Stimulated activated CD4-positive, alpha-beta T cell treated with anti-CD3 and anti-CD28 coated beads, Interleukin-1b, Interleukin-23, amount 100 ng/mL, for 48 hours (primary cell): Measurements from ENCODE around the gene TSSK2.
"Not testable (repeated sequence)": the region's sequence is repeated elsewhere in the genome, so short reads cannot be mapped to it uniquely, and the experiment has no call there.

ENCODE experiments used
- DNase-seq: peaks from one replicate; pipeline ENCODE4 v3.0.0-alpha.2; 2020

The TSSK2 gene

GRCh38 chr22:19146215-19146968, 15.3 kb downstream of the TSSK2 start:
- no peak for DNase-seq

- no peak for DNase-seq
Observed at GRCh38 chr22:19147195-19147780, 16.2 kb downstream of the TSSK2 start.

GRCh38 chr22:19148417-19149046, 17.4 kb downstream of the TSSK2 start:
- no peak for DNase-seq

DNA sequence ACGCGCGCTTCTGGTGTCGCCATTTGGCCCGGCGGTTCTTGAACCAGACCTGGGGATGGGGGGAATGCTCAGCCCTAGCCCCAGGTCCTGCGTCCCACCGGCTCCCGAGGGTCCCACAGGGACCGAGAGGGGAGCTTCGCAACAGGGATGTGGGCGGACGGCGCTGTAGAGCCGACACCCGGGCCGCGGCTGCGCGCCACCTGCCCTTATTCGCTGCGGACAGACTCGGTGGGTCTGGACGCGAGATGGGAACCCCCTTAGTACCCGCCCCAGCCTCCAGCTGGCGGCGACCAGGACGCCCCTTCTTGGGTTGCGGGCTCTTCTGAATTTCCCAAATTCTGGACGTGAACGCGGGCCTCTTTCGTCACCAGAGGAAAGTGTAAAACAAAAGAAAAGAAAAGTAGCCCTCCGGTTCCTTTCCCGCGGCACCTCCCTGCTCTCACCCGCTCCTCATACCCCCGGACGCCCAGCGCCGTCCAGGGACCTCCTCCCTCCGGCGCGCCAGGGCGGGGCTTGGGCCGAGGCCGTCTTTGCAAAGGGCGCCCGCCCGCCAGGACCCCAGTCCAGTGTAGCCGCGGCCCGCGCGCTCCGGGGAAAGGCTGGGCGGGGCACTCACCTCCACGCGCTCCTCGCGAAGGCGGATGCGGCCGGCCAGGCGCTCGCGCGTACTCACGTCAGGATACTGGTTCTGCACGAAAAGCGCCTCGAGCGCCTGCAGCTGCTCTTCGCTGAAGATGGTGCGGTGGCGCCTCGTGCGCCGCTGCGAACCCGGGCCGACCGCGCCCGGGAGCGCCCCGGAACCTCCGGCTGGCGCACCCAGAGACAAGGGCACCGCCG, 18.2 kb downstream of the TSSK2 start:
- peak; percentile 30 for DNase-seq

- DNase-seq, result no peak
Observed at GRCh38 chr22:19149991-19150390, 18.9 kb downstream of the TSSK2 start, which contains the start of gene GSC2. GSC2 (minus strand) TSS chr22:19150292; CDS start chr22:19150283, 9 bp downstream.

DNA sequence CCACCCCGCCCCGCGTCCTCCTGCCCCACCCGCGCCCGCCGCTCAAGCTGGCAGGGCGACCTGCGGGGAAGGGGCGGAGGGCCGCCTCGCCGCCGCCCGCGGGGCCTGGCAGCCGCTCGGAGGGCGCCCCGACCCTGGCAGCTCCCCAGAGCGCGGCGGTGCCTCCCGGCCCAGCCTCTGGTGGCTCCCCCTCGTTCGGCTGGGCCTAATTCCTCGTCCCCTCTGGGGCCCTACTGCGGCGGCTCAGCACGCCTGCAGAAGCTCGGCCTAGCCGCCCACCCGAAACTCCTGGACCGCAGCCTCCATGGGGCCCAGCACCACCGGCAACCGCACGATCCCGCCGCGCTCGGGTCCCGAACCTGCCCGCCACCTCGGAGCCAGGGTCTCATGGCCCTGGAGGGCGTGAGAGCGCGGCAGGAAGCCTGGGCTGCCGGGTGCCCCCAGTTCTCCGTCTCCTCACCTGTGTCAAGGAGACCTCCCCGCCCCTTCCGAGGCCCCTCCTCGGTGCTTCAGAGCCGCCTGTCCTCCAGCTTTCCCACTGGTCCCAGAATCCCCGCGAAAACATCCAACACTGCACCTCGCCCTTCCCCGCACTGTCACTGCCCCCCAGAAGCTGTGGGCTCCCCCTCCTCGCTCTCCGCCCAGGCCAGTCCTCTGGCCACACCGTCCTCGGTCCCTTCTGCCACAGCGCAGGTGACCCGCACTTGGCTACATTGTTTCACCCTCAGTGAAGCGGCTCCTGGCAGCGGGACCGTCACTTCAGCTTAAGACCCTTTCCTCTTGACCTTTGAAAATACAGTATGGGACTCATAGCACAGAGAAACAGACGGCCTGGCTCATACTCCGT, 19.6 kb downstream of the TSSK2 start:
- no peak for DNase-seq

DNA sequence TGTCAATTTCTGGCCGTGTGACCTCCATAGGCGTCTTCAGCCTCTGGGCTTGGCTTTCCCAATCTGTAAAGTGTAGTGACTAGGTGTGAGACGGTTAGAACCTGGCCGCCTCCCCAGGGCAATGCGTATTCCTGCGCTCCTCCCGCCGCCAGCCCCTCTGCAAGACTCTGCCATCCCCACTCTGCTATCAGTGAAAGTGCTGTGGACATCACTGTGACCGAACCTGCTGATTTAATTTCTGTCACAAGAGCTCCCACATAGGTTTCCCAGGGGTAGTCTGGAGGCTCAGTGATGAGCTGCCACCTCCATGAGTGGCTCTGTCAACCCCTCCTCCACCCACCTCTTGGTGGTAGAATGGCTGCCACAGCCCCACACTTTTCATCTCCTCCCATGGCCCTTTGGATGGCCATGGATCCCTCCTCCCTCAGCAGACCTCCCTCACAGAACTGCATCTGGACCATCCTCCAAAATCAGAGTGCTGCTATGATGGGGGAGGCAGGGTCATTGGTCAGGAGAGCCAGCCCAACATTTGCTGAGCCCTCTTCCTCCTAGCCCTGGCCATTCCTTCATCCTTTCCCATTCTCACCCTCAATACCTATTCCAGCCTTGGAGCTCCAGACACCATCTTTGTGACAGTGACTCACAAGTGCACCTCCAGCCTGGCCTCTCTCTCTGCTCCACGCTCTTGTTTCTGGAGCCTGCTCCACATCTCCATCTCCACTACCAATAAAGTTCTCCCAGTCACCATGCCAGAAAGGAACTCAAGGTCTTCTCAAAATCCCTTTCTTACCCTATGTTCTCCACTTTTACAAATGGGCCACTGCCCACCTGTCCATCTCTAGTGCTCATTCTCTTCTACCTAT, 20.5 kb downstream of the TSSK2 start:
- no peak for DNase-seq

DNA sequence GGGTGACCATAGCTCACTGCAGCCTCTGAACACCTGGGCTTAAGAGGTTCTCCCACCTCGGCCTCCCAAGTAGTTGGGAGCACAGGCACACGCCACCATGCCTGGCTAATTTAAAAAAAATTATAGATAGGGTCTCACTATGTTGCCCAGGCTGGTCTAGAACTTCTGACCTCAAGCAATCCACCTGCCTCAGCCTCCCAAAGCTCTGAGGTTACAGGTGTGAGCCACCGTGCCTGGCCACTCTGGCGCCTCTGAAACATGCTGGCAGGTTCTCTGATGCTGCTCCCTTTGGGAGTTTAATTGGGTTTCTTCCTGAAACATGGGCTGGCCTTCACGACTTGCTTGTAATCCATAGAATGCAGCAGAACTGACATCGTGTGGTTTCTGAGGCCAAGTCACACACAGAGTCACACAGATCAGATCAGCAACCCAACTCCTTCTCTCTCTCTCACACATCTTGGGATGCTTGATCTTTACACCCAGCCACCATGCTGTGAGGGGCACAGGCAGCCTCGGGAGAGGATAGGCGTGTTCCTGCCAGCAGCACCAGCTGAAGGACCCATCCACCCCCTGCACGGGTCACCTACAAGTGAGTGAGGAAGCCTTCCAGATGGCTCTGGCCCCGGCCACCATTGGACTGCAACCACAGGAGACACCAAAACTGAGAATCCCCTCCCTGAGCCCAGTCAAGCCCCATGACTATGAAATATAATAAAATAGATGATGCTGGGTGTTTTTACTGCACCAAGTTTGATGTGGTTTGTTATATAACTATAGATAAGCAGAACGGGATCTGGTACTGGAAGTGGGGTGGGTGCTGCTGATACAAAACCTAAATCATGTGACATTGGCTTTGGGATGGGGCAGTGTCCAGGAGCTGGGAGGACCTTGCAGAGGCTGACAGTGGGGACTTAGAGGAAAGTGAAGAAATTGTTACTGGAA, 22.1 kb downstream of the TSSK2 start:
- no peak for DNase-seq

DNA sequence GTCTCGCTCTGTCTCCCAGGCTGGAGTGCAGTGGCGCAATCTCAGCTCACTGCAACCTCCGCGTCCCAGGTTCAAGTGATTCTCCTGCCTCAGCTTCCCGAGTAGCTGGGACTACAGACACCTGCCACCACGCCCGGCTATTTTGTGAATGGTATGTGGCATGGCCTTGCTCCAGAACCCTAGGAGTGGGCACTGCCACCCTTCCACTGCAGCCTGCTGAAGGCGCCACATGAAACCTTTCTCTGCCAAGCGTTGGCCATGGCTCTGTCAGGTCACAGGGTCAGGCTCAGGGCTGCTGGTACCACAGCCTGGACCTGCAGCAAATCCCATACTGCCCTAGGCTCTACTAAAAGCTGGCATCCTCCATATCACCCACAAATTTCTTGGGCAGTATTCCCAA, 25.0 kb downstream of the TSSK2 start:
- not testable (repeated sequence) for DNase-seq

GRCh38 chr22:19158649-19159048, 27.5 kb downstream of the TSSK2 start:
- DNase-seq, result not testable (repeated sequence)

- DNase-seq, result no peak
Observed at GRCh38 chr22:19164425-19164824, 33.3 kb downstream of the TSSK2 start.

GRCh38 chr22:19166421-19166820, 35.3 kb downstream of the TSSK2 start:
- no peak for DNase-seq

DNA sequence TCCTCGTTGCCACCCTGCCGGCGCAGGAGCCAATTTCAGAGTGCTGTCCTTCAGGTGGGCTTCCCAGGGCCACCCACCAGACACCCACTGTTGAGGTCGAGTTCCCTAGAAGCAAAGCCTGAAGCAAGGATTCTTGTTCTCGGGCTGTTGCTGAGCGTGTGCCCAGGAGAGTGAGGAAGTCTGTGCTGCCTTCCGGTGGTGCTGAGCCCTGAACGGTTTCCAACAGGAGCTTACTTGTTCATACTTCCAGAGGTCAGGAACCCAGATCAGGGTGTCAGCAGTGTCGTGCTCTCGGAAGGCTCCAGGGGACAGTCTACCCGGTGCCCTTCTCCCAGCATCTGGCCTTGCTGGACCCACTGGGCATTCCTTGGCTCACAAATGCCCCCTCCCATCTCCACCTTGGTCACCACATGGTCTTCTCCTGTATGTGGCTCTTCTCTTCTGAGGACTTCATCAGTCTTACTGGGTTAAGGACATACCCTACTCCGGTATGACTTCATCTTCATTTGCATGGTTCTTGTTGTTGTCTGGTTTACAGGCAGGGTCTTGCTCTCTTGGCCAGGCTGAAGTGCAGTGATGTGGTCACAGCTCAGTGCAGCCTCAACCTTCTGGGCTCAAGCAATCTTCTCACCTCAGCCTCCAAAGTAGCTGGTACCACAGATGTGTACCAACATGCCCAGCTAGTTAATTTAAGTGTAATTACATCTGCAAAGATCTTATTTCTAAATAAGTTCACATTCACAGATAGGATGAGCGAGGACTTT, 36.2 kb downstream of the TSSK2 start:
- no peak for DNase-seq

DNA sequence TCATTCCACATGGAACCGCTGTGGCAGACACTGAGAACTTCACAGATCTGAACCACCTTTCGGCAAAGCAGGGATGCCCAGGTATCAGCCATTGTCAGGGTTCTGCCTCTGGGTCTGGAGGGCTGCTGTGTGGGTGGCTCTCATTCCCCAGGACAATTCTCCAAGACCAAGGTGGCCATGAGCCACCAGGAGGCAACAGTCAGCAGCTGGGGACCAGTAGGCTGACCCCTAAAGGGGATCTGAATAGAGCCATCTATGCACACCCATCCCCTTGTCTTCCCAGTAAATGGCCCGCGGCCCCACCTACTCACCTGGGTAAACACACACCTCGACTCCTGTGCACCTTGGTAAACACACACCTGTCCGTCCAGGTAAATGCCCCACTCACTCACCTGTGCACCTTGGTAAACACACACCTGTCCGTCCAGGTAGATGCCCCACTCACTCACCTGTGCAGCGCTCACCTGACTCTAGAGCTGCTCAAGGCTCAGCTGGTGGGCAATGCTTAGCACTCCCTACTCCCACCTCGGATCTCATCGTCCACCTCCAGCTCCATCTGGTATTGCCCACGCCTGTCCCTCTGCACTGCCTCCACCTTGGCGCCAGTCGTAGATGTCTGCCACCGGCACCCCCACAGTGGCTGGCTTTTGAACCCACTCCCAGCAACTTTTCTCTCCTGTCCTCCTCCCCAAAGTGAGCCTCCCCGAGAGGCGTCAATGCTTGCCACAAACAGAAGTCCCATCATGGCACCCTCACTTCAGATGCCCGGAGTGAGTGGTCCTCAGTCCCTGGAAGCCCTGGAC, 37.2 kb downstream of the TSSK2 start:
- DNase-seq, result no peak

- no peak for DNase-seq
Observed at GRCh38 chr22:19169002-19169946, 38.2 kb downstream of the TSSK2 start.

- no peak for DNase-seq
Observed at GRCh38 chr22:19169947-19170318, 38.8 kb downstream of the TSSK2 start.
